Neutrophil (primary cell): ENCODE data around the gene ENO4.

Source experiments
- H3K27ac ChIP-seq: fragments of 200-600 bp; sonication (generic); 2 replicates; pipeline ENCODE4 v1.5.1; 2016; ENCODE audit warnings: mild to moderate bottlenecking, moderate library complexity
- H3K27me3 ChIP-seq: fragments of 200-600 bp; sonication (generic); 2 replicates; pipeline ENCODE4 v1.6.0; 2016; ENCODE audit warnings: mild to moderate bottlenecking
- H3K36me3 ChIP-seq: fragments of 200-600 bp; sonication (generic); 2 replicates; pipeline ENCODE4 v1.5.1; 2017
- H3K4me1 ChIP-seq, 2 experiments: fragments of 200-600 bp in 1 of 2; sonication (generic) in 1 of 2; 1 replicate in 1 of 2; 2 replicates in 1 of 2; pipeline versions ENCODE4 v1.5.1 to v1.6.1; 2013 to 2016; ENCODE audit warnings: low read depth in 1 of 2, low read length in 1 of 2, mild to moderate bottlenecking in 1 of 2, moderate library complexity in 1 of 2; ENCODE audit not compliant: control insufficient read depth in 1 of 2, insufficient read depth in 1 of 2
- H3K4me3 ChIP-seq, 2 experiments: fragments of 200-600 bp in 1 of 2; sonication (generic) in 1 of 2; 1 replicate in 1 of 2; 2 replicates in 1 of 2; pipeline ENCODE4 v1.5.1; 2013 to 2016; ENCODE audit warnings: low read depth in 1 of 2, low read length in 1 of 2, mild to moderate bottlenecking in 1 of 2, moderate library complexity in 1 of 2
- H3K9me3 ChIP-seq: fragments of 200-600 bp; sonication (generic); 2 replicates; pipeline ENCODE4 v1.5.1; 2016
- CTCF ChIP-seq: fragments of 200-600 bp; sonication (generic); IDR thresholded peaks from 2 replicates; pipeline ENCODE4 v1.5.1; 2016; ENCODE audit warnings: antibody characterized with exemption

Gene ENO4

GRCh38 chr10:116849248-116850057, at the start of gene ENO4:
TSS of gene ENO4 (plus strand) at chr10:116849499. CDS start at chr10:116849567, 68 bp downstream.
- Histone ChIP-seq H3K36me3 (no peaks in the 10 kb centered on the region), H3K4me3 (no peak within 1 kb of the TSS), H3K27ac (no peak within 1 kb of the TSS), H3K4me1 (no peaks in the 10 kb centered on the region), H3K9me3 (no peaks in the 10 kb centered on the region), H3K27me3 (peaks cover 83% of the 10 kb centered on the region)
- TF ChIP-seq CTCF = no peak

- Histone ChIP-seq H3K27ac (no peak overlapping the region), H3K9me3 (no peaks in the 10 kb centered on the region), H3K4me3 (no peak overlapping the region), H3K27me3 (peaks cover 55% of the 10 kb centered on the region), H3K4me1 (no peaks in the 10 kb centered on the region), H3K36me3 (no peaks in the 10 kb centered on the region)
- no peak for TF ChIP-seq CTCF
These were observed 48.9 kb upstream of the ENO4 start for GRCh38 chr10:116800286-116800929.

GRCh38 chr10:116801658-116802057, 47.6 kb upstream of the ENO4 start:
- Histone ChIP-seq H3K4me3 (no peak overlapping the region), H3K27me3 (peaks cover 50% of the 10 kb centered on the region), H3K36me3 (no peaks in the 10 kb centered on the region), H3K9me3 (no peaks in the 10 kb centered on the region), H3K4me1 (no peaks in the 10 kb centered on the region), H3K27ac (no peak overlapping the region)
- TF ChIP-seq CTCF = no peak

GRCh38 chr10:116802474-116802873, 46.8 kb upstream of the ENO4 start:
- no peaks in the 10 kb centered on the region for H3K9me3 ChIP-seq
- H3K27ac ChIP-seq = no peak overlapping the region
- TF ChIP-seq CTCF = no peak
- no peaks in the 10 kb centered on the region for H3K4me1 ChIP-seq
- H3K4me3 ChIP-seq = no peak overlapping the region
- H3K36me3 ChIP-seq = no peaks in the 10 kb centered on the region
- H3K27me3 ChIP-seq = peaks cover 53% of the 10 kb centered on the region

- H3K4me3 ChIP-seq = no peak overlapping the region
- H3K9me3 ChIP-seq = no peaks in the 10 kb centered on the region
- no peaks in the 10 kb centered on the region for H3K4me1 ChIP-seq
- H3K27ac ChIP-seq = no peak overlapping the region
- H3K27me3 ChIP-seq = peaks cover 52% of the 10 kb centered on the region
- no peaks in the 10 kb centered on the region for H3K36me3 ChIP-seq
- no peak for TF ChIP-seq CTCF
These were observed 46.4 kb upstream of the ENO4 start for GRCh38 chr10:116802876-116803275.
